Raji (cell line): ENCODE data around the gene ASB7.

ENCODE experiments used
- POLR2A ChIP-seq: IDR thresholded peaks from 2 replicates; pipeline ENCODE4 v1.6.1; 2011; ENCODE audit warnings: low read depth, low read length, control low read depth; ENCODE audit not compliant: insufficient read depth

Gene ASB7

DNA sequence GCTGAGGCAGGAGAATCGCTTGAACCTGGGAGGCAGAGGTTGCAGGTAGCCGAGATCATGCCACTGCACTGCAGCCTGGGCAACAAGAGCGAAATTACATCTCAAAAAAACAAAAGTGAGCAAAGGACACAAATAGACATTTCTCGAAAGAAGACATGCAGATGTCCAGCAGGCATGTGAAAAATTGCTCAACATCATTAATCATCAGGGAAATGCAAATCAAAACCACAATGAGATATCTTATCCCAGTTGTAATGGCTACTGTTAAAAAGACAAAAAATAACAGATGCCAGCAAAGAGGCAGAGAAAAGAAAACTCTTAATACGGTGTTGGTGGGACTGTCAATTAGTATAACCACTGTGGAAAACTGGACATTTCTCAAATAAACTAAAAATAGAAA, 20.9 kb downstream of the ASB7 start:
- TF ChIP-seq POLR2A = no peak

DNA sequence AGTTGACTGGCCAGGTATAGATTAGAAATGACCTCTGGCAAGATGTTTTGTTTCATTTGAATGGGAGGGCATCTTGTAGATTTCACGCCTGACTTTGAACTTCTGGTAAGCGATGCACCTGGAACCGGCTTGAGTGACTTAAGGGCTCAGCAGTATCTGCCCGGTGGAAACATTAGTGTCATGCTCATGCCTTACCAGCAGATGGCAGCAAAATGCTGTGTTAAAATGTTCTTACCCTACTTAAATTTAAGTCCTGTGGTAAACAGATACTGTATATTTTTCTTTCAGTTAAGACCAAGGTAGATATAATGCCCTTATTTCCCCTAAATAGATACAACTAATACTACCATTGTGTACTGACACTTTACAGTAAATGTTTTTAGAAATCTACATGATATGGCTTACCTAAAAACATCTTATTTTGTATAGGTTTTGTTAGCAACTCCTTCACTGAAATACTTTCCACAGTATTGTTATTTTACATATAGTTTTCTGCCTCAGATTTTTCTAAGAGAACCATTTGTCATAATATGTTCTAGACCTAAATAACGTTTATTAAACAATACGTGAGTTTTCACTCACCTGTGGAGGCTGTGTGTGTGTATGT, 25.5 kb downstream of the ASB7 start:
- no peak for TF ChIP-seq POLR2A

DNA sequence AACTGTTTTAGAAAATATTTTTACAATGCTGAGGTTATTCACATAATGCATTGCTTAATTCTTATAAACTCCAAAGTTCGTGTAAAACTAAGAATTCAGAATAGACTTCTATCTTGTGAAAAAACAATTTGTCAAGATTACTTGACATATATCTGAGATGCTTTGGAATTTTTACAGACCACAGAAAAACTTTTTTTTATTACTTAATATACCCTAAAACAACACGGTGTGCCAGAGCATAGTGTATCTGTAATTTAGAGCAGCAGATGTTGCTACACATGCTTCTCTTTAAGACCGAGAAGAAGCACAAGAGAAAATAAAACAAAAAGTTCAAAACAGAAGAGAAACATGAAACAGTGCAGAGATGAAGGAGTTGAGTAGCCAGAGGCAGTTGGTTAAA, 26.4 kb downstream of the ASB7 start:
- no peak for TF ChIP-seq POLR2A

DNA sequence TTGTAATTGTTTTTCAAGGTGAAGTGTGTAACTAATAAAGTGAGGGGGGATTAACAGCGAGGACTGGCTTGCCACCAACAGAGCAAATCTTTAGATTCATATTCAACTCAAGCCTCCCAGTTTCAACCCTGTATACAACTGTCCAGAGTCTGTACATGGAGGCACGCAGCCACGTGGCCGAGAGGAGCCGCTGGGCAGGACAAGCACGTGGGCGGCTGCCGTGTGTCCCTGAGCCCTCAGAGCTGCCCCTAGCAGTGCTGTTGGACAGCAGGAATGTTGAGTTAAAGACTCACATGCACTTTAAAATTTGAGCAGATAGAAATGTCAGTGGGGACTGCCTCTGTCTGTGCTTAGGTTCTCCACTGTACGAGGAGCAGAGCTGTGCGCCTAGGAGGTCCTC, 29.4 kb downstream of the ASB7 start:
- TF ChIP-seq POLR2A = no peak

DNA sequence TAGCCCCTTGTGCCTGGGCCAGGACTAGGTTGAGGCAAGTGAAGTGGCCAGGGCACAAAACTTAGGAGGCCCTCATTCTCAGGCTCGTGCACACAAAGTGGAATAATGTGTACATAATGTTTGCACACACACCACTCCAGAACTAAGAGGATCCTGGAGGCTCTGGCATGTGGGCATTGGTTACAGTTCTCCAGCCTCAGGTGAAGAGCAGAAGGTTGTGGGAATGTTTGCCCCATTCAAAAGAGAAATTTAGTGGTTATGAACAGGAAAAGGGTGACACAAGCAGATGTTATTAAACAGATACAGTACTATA, 31.3 kb downstream of the ASB7 start:
- no peak for TF ChIP-seq POLR2A

DNA sequence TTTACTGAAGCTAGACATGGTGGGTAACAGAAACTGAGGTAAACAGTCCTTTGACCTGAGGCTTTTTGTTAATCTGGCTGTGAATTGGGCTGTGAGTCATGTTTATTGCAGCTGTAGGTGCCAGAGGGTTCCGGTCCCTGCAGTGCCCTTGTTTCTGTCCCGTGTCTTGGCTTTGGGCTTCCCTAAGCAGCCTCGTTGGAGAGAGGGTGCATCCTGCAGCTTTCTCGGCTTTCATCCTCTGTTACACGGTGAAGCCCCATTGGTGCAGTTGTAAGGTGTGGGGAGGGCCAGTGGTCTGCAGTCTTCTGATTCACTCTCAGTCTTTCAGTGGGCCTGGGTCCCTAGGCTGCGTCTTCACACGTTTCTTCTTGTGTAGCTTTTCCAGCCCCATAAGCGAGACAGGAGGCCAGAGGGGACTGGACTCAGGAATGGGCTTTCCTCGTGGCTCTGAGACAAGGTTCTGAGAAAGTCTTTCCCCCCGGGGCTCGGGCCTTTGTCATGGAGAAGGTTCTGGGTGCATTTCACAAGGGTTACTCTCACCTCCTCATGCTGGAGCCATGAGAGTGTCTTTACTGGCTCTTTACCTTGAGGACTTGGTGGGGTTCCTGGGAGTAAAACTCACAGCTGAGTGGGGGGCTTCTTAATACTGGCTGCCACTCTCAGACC, 33.1 kb downstream of the ASB7 start:
- no peak for TF ChIP-seq POLR2A

DNA sequence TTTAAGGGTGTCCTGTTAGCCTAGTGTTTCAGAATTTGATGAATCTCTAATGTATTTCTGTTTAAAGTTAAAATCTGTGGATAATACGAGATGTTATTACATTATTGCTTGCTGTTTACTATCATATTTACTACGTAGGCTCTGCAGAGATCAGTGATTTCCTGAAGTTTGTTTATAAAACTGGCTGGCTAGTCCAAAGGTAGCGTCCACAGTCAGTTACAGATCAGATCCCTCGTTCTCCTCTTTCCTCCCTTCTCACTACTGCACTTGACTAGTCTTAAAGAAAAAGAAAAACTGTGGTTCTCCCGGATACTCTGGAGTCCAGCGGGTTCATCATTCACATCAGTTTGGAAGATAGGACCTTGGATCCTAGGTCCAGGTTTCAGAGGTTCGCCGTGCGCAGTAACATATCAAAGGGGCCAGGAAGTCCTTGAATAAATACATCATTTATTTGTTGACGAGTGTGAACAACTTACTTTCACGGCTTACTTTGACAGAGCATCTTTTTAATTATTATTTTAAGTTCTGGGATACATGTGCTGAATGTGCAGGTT, 35.9 kb downstream of the ASB7 start:
- no peak for TF ChIP-seq POLR2A

DNA sequence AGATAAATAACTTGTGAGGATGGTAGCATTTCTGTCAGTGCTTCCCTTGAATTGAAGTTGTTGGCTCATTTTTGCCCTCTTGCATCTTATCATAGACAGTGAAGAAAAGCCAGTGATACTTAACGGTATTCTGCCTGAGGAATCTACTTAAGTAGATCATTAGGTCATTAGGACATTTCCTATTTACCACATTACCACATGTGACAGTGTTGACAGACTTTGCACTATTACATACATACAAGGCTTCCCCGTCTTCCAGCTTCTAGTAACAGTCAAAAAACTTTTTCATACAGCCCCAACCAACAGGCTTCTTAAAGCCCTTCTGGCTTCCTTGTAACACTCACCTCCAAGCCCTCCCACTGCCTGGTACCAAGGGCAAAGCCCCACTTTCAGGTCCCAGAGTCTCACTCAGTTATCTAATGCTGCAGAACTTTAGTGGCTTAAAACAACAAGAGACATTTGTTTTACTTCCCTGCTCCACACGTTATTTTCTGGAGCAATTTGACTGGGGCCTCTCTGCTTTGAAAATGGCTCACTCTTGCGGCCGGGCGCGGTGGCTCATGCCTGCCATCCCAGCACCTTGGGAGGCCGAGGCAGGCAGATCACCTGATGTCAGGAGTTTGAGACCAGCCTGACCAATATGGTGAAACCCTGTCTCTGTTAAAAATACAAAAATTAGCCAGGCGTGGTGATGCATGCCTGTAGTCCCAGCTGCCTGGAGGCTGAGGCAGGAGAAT, 40.0 kb downstream of the ASB7 start:
- TF ChIP-seq POLR2A = no peak

DNA sequence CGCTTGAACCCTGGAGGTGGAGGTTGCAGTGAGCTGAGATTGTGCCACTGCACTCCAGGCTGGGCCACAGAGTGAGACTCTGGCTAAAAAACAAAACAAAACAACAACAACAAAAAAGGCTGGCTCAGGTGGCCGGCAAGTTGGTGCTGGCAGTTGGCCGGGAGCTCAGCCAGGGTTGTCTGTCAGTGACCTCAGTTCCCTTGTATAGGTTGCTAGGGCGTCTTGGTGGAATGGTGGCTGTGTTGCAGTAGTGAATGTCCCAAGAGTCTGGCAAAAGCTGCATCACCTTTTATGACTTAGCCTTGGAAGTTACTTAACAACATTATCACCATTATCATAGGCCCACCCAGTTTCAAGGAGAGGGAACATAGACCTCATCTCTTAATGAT, 40.6 kb downstream of the ASB7 start:
- TF ChIP-seq POLR2A = no peak

DNA sequence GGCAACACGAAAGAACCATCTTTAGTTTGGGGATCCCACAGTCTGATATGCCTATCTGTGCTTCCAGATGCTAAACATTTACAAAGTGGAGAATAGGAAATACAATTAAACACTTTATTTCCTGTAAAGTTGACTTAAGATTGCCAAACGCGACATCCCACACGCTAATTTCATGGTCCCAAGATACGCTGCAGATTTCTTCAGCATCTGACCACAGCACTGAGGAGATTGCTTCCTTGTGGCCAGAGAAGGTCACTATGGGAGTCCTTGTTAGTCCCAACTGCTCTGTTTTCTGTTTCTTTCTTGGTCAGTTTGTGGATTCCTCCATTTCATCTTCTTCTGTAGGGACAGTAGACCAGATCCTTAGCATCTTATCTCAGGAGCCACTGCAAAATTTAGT, 43.3 kb downstream of the ASB7 start:
- no peak for TF ChIP-seq POLR2A

DNA sequence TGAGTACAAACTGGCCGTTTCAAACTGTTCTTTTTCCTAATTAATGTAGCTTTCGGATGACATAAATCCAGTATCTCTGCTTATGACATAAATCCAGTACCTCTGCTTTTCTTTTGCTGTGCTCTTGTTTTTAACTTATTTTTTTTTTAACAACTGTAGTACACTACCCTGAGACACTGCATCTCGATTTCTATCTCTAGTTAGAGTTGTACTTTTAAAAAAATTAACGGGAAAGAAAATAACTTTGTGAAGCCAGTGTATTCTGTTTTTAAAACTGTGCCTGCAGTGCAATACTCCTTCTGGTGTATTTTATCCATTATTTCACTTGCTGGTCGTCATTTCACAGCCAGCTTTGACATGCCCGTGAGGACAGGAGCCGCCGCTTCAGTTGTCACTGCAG, 46.6 kb downstream of the ASB7 start:
- no peak for TF ChIP-seq POLR2A

DNA sequence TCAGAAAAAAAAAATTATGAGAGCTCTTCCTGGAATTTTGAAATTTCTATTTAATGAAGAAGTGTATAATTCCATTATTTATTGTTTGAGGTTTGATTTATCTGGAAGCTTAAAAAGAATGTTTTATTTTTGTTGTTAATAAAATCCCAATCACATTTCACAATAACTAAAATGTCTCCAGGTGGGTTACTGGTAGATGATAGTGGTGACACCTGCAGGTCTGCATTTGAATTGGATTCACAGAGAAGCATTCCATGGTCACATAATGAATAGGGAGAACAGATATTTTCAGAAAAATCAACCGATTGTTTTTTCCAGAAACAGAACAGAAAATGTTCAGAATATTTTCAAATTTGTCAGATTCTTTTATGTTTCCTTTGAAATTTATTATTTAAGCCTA, 48.3 kb downstream of the ASB7 start:
- no peak for TF ChIP-seq POLR2A

DNA sequence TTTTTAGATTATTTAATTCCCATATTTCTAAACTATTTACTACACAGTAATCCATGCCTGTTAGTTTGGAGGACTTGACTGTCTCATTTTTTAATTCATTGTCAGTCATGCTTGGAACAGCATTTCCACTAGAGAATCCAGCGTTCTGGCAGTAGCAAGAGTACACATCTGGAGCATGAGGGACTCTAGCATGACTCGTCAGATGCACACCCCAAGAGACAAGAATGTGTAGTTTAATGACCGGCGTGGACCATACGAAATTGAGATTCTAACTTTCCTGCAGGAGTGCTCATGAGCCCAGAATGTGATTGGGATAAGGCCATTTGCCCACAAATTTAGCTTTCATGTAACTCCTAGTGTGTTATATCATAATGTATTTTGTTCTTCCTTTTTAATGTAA, 48.9 kb downstream of the ASB7 start:
- no peak for TF ChIP-seq POLR2A

DNA sequence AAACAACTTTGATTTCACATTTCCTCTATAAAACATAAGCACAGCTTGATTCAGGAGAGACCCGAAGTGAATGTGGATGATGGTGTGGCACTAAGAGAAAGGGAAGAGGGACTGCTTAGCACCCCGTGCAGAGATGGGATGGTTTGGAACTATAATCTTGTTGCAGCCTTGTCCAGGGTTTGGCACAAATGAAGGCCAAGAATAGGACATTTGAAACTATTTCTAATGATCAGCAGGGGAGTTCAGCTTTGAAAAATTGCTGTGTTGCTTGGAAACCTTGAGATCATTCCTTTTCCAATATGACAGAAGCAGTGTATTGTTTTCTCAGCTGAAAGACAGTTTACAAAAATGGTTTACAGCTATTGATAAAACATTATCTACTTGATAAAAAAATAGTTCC, 49.7 kb downstream of the ASB7 start:
- TF ChIP-seq POLR2A = no peak

DNA sequence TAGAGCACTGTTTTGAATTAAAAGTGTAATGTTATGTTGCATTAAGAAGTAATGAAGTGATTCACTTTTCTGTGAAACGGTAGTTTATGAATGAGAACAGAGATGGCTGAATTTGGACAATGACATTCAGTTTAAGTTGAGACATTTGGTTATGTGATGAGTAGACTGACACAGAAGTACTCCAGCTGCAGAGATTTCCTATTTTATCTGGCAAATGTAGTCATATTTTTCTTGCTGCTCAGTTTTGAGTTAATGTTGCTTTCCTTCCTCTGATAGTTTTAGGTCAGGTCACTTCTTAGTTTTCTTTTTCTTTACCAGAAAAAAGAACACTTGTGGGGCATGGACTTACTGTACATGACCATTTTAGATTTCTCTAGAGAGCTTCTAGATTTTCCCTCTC, 51.2 kb downstream of the ASB7 start:
- no peak for TF ChIP-seq POLR2A

DNA sequence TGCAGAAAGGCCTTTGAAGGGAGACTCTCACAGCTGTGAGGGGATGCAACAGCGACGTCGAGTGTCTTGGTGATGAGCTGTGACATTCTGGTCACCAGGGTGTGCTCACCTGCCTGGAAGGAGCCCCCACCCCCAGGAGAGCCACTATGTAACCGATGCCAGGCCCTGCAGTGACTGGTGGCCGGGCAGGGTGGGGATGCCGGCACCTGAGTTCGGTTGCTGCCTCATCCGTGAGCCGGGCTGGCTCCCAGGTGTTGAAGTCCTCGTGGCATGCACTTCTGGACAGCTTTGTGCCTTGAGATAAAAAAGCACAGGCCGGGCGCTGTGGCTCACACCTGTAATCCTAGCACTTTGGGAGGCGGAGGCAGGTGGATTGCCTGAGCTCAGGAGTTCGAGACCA, 56.5 kb downstream of the ASB7 start:
- TF ChIP-seq POLR2A = no peak
